UCSD-AML1 (cell line): ENCODE measurements around the gene KHNYN.

ENCODE experiments used
- DNase-seq: peaks from one replicate; lab custom pipeline; 2025; ENCODE audit not compliant: unreplicated experiment; lab: John Stamatoyannopoulos, UW

The KHNYN gene

DNA sequence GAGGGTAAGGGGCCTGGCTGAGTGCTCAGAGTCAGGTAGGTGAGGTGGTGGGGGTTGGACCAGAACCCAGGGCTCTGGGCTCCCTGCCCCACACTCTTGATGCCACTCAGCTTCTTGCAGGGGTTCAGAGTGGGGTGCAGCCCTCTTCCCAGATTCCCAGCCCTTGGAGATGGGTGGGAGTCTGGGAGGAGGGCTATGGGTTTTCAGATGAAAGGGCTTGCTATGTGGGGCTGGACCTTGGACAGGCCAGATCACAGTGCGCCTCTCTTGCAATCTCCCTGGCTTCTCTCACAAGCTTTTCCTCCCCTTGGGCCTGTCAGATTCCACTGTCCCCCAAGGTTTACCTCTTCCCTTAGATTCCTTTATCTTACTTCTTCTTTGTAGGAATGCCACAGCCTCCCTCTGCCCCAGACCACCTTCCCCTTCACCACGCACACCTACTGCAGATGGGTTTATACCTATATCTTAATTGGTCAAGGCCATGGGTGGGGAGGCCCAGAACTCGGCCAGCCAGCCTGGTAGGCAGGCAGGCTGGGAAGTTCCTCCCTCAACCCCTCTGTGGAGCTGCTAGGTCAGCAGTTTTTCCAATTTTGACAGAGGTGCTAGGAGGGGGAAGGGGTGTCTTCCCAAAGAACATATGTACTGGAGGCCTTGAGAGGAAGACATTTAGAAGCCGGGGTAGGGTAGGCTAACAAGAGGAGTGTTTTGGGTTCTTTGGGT is 29.6 kb upstream of the KHNYN start:
- no peak for DNase-seq

DNA sequence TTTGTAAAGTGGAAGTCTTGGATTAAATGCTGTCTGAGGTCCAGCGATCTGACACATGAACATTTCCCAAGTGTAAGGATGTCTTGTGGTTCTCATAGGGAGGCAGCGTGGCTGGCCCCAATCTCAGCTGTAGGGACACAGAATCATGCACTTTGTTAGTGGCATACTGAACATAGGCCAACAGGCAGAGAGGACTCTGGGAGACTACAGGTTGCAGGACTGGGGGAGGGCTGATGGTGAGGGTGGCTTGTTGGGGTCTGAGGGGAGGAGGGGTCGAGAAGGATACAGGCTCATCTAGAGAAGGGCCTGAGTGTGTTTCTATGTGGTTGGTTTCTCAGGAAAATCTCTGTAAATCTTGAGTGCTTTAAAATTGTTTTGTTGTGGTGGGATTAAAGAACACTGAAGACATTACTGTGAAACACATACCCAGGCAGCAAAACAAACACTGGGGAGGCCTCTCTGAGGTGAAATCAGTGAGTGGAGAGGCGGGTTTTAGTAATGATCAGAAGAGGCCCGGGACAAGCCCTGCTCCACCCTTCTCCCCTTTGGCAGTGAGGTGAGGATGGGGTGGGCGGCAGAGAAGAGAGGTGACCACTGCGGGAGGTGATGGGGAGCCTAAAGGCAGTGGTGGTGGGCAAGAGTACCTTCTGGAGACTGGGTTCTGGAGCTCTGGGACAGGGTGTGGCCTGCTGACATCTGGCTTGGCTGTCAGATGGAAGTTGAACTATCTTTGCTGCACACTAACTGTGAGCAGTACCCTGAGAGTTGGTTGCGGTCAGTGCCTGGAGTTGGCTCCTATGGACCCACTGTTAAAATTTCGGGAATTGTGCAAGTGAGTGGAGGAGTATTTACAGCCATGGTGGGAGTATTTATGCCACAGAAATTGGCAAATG is 27.7 kb upstream of the KHNYN start:
- DNase-seq, result no peak

DNA sequence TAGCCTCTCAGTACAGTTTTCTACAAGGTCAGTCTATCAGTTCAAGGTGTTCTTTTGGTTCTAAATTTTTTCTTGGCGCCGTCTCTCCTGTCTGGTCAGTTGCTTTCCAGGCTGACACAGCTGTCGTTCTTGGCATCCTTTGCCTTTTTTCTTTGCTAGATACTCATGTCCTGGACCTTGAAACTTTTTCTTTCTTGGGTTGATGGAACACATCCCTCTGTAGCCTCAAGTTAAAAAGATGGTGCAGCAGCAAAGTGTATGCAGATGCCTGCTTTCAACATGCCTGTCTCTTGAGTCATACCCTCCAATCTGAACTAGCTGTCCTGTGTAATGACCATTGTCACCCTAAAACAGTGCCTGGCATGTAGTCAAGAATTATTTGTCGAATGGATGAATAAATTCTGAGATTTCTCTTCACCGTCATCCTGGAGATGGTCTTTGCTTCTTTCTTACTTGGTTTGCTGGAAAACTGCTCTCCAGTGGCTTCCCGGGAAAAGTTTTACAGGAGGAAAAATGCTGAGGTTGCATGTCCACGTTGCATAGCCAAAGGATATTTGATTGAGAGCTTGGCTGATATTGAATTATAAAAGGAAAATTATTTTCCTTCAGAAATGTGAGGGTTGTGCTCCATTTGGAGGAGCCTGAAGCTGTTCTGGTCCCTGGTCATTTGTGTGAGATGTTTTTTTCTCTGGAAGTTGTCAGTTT is 26.3 kb upstream of the KHNYN start:
- DNase-seq, result no peak

DNA sequence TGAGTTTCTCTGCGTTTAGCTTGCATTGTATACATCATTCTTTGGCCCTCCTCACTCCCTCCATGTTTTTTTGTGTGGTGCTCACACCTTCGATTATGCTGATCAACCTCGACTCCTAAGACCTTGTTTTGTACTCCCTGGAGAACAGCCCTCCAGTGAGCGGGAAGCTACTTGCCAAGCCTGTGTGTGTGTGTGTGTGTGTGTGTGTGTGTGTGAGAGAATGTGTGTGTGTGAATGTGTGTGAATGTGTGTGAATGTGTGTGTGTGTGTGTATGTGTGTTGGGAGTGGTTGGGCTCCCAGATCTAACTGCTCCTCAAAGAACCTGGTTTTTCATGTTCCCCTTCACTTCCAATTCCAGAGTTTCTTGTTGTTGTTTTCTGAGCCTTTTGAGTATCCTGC is 24.9 kb upstream of the KHNYN start:
- DNase-seq, result no peak

DNA sequence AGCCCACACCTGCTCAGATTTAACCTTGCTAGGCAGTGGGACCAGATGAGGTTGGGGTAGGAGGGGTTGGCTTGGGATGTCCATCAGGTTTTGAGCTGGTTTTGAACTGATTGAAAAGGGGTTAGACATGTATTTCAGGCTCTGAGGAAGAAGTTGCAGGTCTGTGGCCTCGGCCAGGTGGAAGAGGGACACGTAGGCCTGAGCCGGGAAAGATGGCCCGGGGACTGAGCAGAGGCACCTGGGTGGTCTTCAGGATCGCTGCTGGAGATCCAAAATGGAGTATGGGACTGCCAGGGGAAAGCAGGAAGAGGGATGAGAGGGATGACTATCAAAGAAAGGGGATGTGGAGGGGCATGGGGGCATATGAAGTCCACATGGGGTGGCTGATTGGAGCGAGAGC is 23.3 kb upstream of the KHNYN start:
- no peak for DNase-seq

DNA sequence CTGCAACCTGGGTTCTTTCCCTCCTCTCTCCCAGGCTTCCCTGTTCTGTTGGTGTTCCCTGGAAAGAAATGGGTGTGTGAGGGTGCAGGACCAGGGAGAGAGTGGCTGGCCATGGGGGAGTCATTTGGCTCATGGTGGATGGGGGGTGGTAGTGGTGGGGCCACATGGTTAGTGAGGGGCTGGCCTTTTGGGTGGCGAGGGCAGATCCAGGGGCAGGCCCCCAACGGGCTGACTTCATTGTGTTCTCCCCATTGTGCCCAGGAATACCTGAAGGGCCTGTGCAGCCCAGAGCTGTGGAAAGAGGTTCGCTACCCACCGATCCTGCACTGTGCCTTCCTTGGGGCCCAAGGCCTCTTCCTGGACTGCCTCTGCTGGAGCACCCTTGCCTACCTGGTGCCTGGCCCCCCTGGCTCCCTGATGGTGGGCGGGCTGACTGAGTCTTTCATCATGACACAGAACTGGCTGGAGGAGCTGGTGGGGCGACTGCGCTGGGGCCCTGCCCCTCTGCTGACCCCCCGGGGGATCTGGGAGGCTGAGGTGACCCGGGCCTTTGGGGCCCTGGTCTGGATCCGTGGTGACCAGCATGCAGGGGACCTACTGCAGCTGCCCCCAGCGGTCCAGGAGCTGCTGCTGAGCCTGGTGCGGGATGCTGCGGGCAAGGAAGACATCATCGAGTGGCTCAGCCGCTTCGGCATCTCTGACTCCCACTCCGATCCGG is 22.0 kb upstream of the KHNYN start:
- no peak for DNase-seq

DNA sequence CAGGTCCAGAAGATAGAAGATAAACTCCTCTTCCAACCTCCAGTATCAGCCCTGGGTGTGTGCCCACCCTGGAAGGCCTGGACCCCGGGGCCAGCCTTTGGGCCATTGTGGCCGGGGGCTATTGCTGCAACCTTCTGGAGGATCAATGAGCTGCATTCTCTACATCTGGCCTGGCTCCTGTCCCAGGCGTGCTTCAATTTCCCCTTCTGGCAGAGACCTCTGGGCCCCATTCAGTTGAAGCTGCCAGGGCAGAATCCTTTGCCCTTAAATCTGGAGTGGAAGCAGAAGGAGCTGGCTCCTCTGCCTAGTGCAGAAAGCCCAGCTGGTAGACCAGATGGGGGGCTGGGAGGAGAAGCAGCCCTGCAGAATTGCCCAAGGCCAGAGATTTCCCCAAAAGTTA is 21.0 kb upstream of the KHNYN start:
- DNase-seq, result no peak

DNA sequence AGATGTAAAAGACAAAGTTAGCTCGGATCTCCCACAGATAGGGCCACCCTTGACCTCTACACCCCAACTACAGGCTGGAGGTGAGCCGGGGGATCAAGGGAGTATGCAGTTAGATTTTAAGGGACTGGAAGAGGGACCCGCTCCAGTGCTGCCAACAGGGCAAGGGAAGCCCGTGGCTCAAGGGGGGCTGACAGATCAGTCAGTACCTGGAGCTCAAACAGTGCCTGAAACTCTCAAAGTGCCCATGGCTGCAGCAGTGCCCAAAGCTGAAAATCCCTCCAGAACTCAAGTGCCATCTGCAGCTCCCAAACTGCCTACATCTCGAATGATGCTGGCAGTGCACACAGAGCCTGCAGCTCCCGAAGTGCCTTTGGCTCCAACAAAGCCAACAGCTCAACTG is 20.6 kb upstream of the KHNYN start:
- DNase-seq, result no peak

- DNase-seq, result no peak
Measured at GRCh38 chr14:24409956-24410355, 19.8 kb upstream of the KHNYN start.

DNA sequence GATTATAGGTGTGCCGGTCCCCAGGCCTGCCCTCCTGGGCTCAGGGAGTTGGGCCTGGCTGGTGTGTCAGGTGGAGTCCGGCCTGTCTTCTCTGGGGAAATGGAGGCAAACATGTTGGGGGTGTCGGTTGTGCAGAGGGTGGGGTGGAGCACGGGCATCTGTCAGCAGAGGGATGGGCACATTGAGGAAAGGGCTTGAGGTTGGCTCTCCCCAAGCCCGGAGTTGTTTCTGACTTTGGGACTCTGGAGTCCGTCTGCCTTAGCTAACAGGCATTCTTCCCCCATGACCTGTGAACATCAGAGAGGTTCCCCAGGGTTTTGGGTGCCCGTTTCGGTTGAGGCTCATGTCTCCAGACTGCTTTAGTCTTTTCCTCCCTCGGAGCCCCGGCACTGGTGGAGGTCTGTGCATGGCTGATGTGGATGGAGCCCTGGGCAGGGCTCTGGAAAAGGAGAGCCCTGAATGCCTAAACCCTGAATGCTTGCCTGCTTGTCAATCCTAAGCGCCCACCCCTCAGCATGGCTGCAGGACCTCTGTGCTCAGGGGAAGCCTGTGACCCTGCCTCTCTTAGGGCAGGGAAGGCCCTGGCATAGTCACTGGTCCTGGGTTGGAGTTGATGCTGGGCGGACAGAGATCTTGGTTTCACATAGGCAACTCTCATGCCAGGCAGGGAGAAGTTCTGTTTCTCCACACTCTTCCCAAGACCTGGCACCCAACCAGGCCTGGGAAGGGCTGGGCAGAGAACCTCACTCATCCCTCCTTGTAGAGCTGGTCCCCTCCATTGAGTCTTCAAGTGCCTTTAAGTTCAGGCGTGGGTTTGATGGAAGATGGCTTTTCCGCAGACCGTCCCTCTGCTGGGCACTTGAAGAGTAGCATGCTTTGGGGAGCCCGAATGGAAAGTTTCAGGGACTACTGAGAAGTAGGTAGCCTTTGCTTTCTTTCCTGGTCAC is 18.0 kb upstream of the KHNYN start:
- DNase-seq, result peak; percentile 53

GRCh38 chr14:24414077-24414476 is 15.7 kb upstream of the KHNYN start:
- DNase-seq, result no peak

DNA sequence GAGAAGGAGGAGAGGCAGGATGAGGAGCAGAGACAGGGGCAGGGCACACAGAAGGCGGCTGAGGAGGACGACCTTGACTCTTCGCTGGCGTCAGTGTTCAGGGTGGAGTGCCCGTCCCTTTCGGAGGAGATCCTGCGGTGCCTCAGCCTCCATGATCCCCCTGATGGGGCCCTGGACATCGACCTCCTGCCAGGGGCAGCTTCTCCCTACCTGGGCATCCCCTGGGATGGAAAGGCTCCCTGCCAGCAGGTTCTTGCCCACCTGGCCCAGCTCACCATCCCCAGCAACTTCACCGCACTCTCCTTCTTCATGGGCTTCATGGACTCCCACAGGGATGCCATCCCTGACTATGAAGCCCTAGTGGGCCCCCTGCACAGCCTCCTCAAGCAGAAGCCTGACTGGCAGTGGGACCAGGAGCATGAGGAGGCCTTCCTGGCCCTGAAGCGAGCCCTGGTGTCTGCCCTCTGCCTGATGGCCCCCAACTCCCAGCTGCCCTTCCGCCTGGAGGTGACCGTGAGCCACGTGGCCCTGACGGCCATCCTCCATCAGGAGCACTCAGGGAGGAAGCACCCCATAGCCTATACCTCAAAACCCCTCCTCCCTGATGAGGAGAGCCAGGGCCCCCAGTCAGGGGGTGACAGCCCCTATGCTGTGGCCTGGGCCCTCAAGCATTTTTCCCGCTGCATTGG is 14.9 kb upstream of the KHNYN start:
- DNase-seq, result no peak

DNA sequence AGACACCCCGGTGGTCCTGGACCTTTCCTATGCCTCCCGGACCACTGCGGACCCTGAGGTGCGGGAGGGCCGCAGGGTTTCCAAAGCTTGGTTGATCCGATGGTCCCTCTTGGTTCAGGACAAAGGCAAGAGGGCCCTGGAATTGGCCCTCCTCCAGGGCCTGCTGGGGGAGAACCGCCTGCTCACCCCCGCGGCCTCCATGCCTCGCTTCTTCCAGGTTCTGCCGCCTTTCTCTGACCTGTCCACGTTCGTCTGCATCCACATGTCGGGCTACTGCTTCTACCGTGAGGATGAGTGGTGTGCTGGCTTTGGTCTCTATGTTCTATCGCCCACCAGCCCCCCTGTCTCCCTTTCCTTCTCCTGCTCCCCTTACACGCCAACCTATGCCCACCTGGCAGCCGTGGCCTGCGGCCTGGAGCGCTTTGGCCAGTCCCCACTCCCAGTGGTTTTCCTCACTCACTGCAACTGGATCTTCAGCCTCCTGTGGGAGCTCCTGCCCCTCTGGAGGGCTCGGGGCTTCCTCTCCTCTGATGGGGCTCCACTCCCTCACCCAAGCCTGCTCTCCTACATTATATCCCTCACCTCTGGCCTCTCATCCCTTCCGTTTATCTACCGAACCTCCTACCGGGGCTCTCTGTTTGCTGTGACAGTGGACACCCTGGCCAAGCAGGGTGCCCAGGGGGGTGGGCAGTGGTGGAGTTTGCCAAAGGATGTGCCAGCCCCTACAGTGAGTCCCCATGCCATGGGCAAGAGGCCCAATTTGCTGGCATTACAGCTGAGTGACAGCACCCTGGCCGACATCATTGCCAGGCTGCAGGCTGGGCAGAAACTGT is 14.1 kb upstream of the KHNYN start:
- no peak for DNase-seq

GRCh38 chr14:24416254-24416931 is 13.4 kb upstream of the KHNYN start:
- no peak for DNase-seq

GRCh38 chr14:24416932-24417619 is 12.7 kb upstream of the KHNYN start:
- no peak for DNase-seq

DNA sequence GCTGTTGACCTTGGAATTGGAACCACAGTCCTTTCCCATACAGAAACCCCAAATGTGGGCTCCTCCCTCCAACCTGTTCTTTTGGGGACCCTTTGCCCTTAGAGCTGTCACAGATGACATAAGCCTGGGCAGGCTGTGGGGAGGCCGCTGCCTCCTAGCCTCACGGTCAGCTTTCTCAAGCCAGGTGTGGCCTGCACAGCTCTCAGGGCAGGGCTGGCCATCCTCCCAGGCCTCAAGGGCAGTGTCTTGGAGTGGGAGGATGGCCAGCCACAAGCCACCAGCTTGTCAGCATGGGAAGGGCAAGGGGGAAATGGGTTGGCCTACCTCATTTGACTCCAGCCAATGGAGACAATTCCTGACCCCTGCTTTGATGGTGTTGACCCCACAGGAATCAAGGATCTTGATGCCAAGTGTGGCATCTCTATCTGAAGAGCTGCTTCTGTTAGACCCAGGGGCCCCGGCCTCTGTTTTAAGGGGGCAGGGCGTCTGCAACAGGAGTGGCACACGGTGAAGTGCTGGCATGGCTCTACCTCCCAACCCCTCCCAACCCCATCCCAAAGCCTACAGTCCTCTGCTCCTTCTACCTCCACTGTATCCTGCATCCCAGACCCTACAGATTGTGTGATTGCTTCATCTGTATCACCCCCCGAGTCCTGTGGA is 11.8 kb upstream of the KHNYN start:
- no peak for DNase-seq

DNA sequence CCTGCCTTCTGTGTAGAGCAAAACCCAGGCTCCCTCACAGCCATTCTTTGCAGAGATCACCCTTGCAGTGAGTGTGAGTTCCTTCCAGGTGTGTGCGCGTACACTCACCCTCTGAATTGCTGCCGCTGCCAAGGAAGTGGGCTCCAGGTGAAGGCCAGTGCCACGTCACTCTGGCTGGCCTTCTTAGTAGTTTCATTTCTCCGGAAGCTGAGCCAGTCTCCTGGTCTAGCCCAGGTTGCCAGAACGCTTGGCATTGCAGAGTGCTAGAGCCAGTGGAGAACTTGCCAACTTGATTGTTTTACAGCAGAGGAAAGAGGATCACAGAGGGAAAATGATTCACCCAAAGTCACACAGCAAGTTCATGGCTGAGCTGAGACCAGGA is 11.3 kb upstream of the KHNYN start:
- DNase-seq, result no peak
